K562 (cell line): ENCODE measurements around the gene MASP1. TPM values are rescaled to one million over a fixed set of nuclear protein-coding genes. Genes with fewer than 3 reads are reported as not detected.

Experiments
- BCLAF1 ChIP-seq, 2 experiments: fragments of 450-650 bp in 1 of 2; IDR thresholded peaks; 2 replicates each; pipeline ENCODE4 v1.6.1; 2011 to 2017; ENCODE audit warnings: low read depth in 2 of 2, antibody characterized with exemption in 1 of 2, borderline replicate concordance in 1 of 2, low read length in 1 of 2, mild to moderate bottlenecking in 1 of 2, mixed read lengths in 1 of 2; ENCODE audit not compliant: control insufficient read depth in 1 of 2
- MLX ChIP-seq, 2 experiments: fragments of 450-650 bp in 1 of 2; sonication (generic) in 1 of 2; formaldehyde crosslinking; conservative IDR thresholded peaks; 2 replicates each; pipeline versions ENCODE4 v1.4.0 to v1.8.1; 2020 to 2022; ENCODE audit warnings: mild to moderate bottlenecking in 1 of 2, missing genetic modification reagents in 1 of 2
- ZNF253 ChIP-seq: fragments of 250-450 bp; sonication (Bioruptor Pico); conservative IDR thresholded peaks from 2 replicates; pipeline ENCODE4 v1.6.1; 2021; ENCODE audit warnings: mild to moderate bottlenecking
- ZNF398 ChIP-seq: fragments of 250-450 bp; sonication (Bioruptor Pico); IDR thresholded peaks from 2 replicates; pipeline ENCODE4 v1.8.0; 2021; ENCODE audit warnings: moderate library complexity, mild to moderate bottlenecking, inconsistent platforms
- polyA plus RNA-seq, 8 experiments: library from polyadenylated mRNA; depleted of rRNA in 4 of 8; stranded (reverse) in 5 of 8; unstranded in 3 of 8; fragments of >200 nt; fragmentation: Nextera tagmentation in 2 of 8; fragmentation: Illumina TruSeq in 1 of 8; extraction: Ambion mirVana in 2 of 8; extraction: Trizol in 1 of 8; gene quantifications; 2 replicates each; pipeline versions ENCODE4 v1.2.1 to v1.2.3, GENCODE V29; 2011 to 2014; ENCODE audit warnings: inconsistent platforms in 1 of 8, missing spikeins in 1 of 8
- total RNA-seq, 7 experiments: library from RNA; depleted of rRNA in 6 of 7; stranded (reverse); fragments of >200 nt in 6 of 7; fragmentation: Illumina TruSeq in 2 of 7; extraction: Trizol in 2 of 7; gene quantifications; 2 replicates each; pipeline versions ENCODE4 v1.2.1 to v1.2.3, GENCODE V29; 2011 to 2021; ENCODE audit warnings: low replicate concordance in 1 of 7

The MASP1 gene
- total and polyA plus RNA-seq, 9 of the 15 experiments (the other 6 are each of a cell fraction or from before 2014, with no cell fraction given): 0.03 to 0.24 (median 0.20) TPM; not detected in 3

- TF ChIP-seq ZNF398 (CRISPR knock-in tag): no peak
- no peak for TF ChIP-seq ZNF253
- no peak for TF ChIP-seq BCLAF1 (IDR thresholded peaks at IDR 0.05; ENCODE audit: borderline replicate concordance in 1 of 2, control insufficient read depth in 1 of 2, low read depth in 2 of 2, low read length in 1 of 2)
- no peak for TF ChIP-seq MLX (CRISPR knock-in tag; conservative IDR thresholded peaks at IDR 0.05)
- TF ChIP-seq, all 486 proteins: peak for 8
Observed at GRCh38 chr3:187256051-187256616, 35.4 kb downstream of the MASP1 start (continued).
